ENCODE data around the gene AHDC1. TPM values are rescaled to one million over a fixed set of nuclear protein-coding genes. Genes with fewer than 3 reads are reported as not detected.

The AHDC1 gene
- total and polyA plus RNA-seq, 9 of the 15 experiments (the other 6 are each of a cell fraction or from before 2014, with no cell fraction given) = 0.21 to 36.4 (median 4.7) TPM

- TF ChIP-seq NFIX (CRISPR knock-in tag; IDR thresholded peaks at IDR 0.05; ENCODE audit: low read depth) (no peak), NRF1 (conservative IDR thresholded peaks at IDR 0.05 in 1 of 2, IDR thresholded peaks at IDR 0.05 in 1 of 2) (peak in 1 of 2 experiments; percentile 40; a peak in 1 of 4 replicates), FOS (IDR thresholded peaks at IDR 0.05; ENCODE audit: extremely low read depth, insufficient read length) (no peak), ZHX1 (conservative IDR thresholded peaks at IDR 0.05; ENCODE audit: low read length) (no peak), C11orf30 (IDR thresholded peaks at IDR 0.05; ENCODE audit: low read depth) (0 out of 2 replicates have a peak, but pooled peaks have one; percentile 46), ZNF165 (CRISPR knock-in tag; IDR thresholded peaks at IDR 0.05; ENCODE audit: borderline replicate concordance) (0 out of 2 replicates have a peak, but pooled peaks have one; percentile 24), L3MBTL2 (IDR thresholded peaks at IDR 0.05) (no peak), NR2C1 (IDR thresholded peaks at IDR 0.05) (peak; percentile 10; the same call in 1 of the 2 replicates), NR2C1 (tag; IDR thresholded peaks at IDR 0.05) (peak; percentile 9; the same call in 1 of the 2 replicates), TARDBP (IDR thresholded peaks at IDR 0.05) (no peak), THRB (CRISPR knock-in tag; conservative IDR thresholded peaks at IDR 0.05) (peak; percentile 92; the same call in 1 of the 2 replicates), SMARCC2 (IDR thresholded peaks at IDR 0.05; ENCODE audit: low read depth) (peak; percentile 18; the same call in 1 of the 2 replicates)
- TF ChIP-seq, protein P1, sequence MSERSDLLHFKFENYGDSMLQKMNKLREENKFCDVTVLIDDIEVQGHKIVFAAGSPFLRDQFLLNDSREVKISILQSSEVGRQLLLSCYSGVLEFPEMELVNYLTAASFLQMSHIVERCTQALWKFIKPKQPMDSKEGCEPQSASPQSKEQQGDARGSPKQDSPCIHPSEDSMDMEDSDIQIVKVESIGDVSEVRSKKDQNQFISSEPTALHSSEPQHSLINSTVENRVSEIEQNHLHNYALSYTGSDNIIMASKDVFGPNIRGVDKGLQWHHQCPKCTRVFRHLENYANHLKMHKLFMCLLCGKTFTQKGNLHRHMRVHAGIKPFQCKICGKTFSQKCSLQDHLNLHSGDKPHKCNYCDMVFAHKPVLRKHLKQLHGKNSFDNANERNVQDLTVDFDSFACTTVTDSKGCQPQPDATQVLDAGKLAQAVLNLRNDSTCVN (CRISPR knock-in tag; IDR thresholded peaks at IDR 0.05) = no peak
- TF ChIP-seq, protein P2, sequence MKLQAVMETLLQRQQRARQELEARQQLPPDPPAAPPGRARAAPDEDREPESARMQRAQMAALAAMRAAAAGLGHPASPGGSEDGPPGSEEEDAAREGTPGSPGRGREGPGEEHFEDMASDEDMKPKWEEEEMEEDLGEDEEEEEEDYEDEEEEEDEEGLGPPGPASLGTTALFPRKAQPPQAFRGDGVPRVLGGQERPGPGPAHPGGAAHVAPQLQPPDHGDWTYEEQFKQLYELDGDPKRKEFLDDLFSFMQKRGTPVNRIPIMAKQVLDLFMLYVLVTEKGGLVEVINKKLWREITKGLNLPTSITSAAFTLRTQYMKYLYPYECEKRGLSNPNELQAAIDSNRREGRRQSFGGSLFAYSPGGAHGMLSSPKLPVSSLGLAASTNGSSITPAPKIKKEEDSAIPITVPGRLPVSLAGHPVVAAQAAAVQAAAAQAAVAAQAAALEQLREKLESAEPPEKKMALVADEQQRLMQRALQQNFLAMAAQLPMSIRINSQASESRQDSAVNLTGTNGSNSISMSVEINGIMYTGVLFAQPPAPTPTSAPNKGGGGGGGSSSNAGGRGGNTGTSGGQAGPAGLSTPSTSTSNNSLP (IDR thresholded peaks at IDR 0.05; ENCODE audit: borderline replicate concordance, low read depth, low read length) = no peak
- TF ChIP-seq, protein P3, sequence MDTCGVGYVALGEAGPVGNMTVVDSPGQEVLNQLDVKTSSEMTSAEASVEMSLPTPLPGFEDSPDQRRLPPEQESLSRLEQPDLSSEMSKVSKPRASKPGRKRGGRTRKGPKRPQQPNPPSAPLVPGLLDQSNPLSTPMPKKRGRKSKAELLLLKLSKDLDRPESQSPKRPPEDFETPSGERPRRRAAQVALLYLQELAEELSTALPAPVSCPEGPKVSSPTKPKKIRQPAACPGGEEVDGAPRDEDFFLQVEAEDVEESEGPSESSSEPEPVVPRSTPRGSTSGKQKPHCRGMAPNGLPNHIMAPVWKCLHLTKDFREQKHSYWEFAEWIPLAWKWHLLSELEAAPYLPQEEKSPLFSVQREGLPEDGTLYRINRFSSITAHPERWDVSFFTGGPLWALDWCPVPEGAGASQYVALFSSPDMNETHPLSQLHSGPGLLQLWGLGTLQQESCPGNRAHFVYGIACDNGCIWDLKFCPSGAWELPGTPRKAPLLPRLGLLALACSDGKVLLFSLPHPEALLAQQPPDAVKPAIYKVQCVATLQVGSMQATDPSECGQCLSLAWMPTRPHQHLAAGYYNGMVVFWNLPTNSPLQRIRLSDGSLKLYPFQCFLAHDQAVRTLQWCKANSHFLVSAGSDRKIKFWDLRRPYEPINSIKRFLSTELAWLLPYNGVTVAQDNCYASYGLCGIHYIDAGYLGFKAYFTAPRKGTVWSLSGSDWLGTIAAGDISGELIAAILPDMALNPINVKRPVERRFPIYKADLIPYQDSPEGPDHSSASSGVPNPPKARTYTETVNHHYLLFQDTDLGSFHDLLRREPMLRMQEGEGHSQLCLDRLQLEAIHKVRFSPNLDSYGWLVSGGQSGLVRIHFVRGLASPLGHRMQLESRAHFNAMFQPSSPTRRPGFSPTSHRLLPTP (IDR thresholded peaks at IDR 0.05; ENCODE audit: borderline replicate concordance, extremely low read depth, insufficient read length) = no peak
These were observed 77.2 kb downstream of the AHDC1 start (continued) for GRCh38 chr1:27526569-27527222.

All from K562 (cell line).